Liver (tissue), 9 donors: ENCODE measurements around the gene SERINC5. TPM values are rescaled to one million over a fixed set of nuclear protein-coding genes. Genes with fewer than 3 reads are reported as not detected.
A peak's percentile ranks its signal among the peaks of the same experiment; 100 is the strongest.

ENCODE experiments used
- DNase-seq: peaks from one replicate; pipeline ENCODE4 v3.0.0-alpha.2; 2017; ENCODE audit warnings: low spot score
- H3K27ac ChIP-seq, 2 donors: one replicate each; pipeline ENCODE4 v1.7.0; 2013; ENCODE audit warnings: inconsistent platforms in 2 of 2, low read length in 2 of 2, control low read depth in 1 of 2, low read depth in 1 of 2, mild to moderate bottlenecking in 1 of 2
- H3K27me3 ChIP-seq, 4 donors: one replicate each; pipeline versions ENCODE4 v1.6.1 to v1.7.0; 2013; ENCODE audit warnings: low read length in 3 of 4, inconsistent platforms in 1 of 4, mild to moderate bottlenecking in 1 of 4, moderate library complexity in 1 of 4; ENCODE audit not compliant: control insufficient read depth in 4 of 4, insufficient read depth in 4 of 4
- H3K36me3 ChIP-seq, 4 donors: one replicate each; pipeline versions ENCODE4 v1.6.1 to v1.7.0; 2013; ENCODE audit warnings: low read length in 3 of 4, mild to moderate bottlenecking in 3 of 4, low read depth in 1 of 4, moderate library complexity in 1 of 4; ENCODE audit not compliant: control insufficient read depth in 4 of 4, insufficient read depth in 3 of 4
- H3K4me1 ChIP-seq, 4 donors: one replicate each; pipeline versions ENCODE4 v1.6.1 to v1.7.0; 2013; ENCODE audit warnings: low read length in 3 of 4, mild to moderate bottlenecking in 3 of 4, moderate library complexity in 1 of 4; ENCODE audit not compliant: control insufficient read depth in 4 of 4, insufficient read depth in 4 of 4
- H3K4me3 ChIP-seq, 3 donors: one replicate each; pipeline versions ENCODE4 v1.6.1 to v1.7.0; 2013; ENCODE audit warnings: low read length in 3 of 3, control low read depth in 1 of 3, low read depth in 1 of 3, mild to moderate bottlenecking in 1 of 3
- H3K9ac ChIP-seq, 2 donors: one replicate each; pipeline ENCODE4 v1.7.0; 2013; ENCODE audit warnings: low read length in 2 of 2, mild to moderate bottlenecking in 2 of 2, moderate library complexity in 2 of 2, control low read depth in 1 of 2, low read depth in 1 of 2
- H3K9me3 ChIP-seq, 4 donors: one replicate each; pipeline versions ENCODE4 v1.6.1 to v1.7.0; 2013; ENCODE audit warnings: low read length in 3 of 4; ENCODE audit not compliant: control insufficient read depth in 4 of 4
- GABPA ChIP-seq, 2 donors: IDR thresholded peaks in 1 of 2; conservative IDR thresholded peaks in 1 of 2; 2 replicates each; pipeline ENCODE4 v1.6.1; 2016; ENCODE audit warnings: antibody characterized with exemption in 2 of 2, mild to moderate bottlenecking in 1 of 2, moderate library complexity in 1 of 2
- MAX ChIP-seq: IDR thresholded peaks from 2 replicates; pipeline ENCODE4 v1.6.1; 2016; ENCODE audit warnings: antibody characterized with exemption
- NR2F2 ChIP-seq: IDR thresholded peaks from 2 replicates; pipeline ENCODE4 v1.6.1; 2016; ENCODE audit warnings: antibody characterized with exemption
- REST ChIP-seq: IDR thresholded peaks from 2 replicates; pipeline ENCODE4 v1.6.1; 2016; ENCODE audit warnings: antibody characterized with exemption, mild to moderate bottlenecking
- RXRA ChIP-seq, 2 donors: IDR thresholded peaks; 2 replicates each; pipeline ENCODE4 v1.6.1; 2017 to 2018; ENCODE audit warnings: antibody characterized with exemption in 2 of 2, mild to moderate bottlenecking in 1 of 2
- TAF1 ChIP-seq: conservative IDR thresholded peaks from 2 replicates; pipeline ENCODE4 v1.6.1; 2016; ENCODE audit warnings: antibody characterized with exemption, mild to moderate bottlenecking
- ZBTB33 ChIP-seq: IDR thresholded peaks from 2 replicates; pipeline ENCODE4 v1.6.1; 2016; ENCODE audit warnings: antibody characterized with exemption
- WGBS: extraction: QIAGEN DNeasy Blood & Tissue Kit; methylation state at CpG from one replicate; pipeline ENCODE4 v1.1.7; 2013; 5-methylcytosine and 5-hydroxymethylcytosine counted together
- polyA plus RNA-seq, 2 donors: library from polyadenylated mRNA; stranded (reverse) in 1 of 2; unstranded in 1 of 2; fragments of 200-250 nt in 1 of 2; fragments of >200 nt in 1 of 2; fragmentation: Nextera tagmentation in 1 of 2; extraction: Ambion mirVana in 1 of 2; gene quantifications; one replicate each; pipeline versions ENCODE4 v1.2.1 to v1.2.3, GENCODE V29; 2013 to 2015
- total RNA-seq, 2 donors: library from RNA; depleted of rRNA; stranded (reverse); fragments of >200 nt; gene quantifications; one replicate each; pipeline ENCODE4 v1.2.3, GENCODE V29; 2014
- TF ChIP-seq, protein P1 (sequence below): IDR thresholded peaks from 2 replicates; pipeline ENCODE4 v1.6.1; 2016; ENCODE audit warnings: antibody characterized with exemption
- donor health status: healthy.
- donor health status: healthy.
- donor health status: healthy.
- donor health status: healthy.
- donor health status: healthy.

SERINC5 gene
- total and polyA plus RNA-seq, 4 donors: 22.2 to 82.3 (median 32.0) TPM

GRCh38 chr5:80219391-80219790 lies 36.5 kb downstream of the SERINC5 start:
- WGBS: 65% methylated on average over 4 of the region's 4 CpGs
- Histone ChIP-seq H3K4me3 (no peak overlapping the region), H3K4me1 (peaks cover 11 to 49% (median 43%) of the 10 kb centered on the region in 4 donors), H3K27ac (peak overlapping the region; percentile 18 to 40), H3K9me3 (no peaks in the 10 kb centered on the region), H3K36me3 (no peaks in the 10 kb centered on the region), H3K27me3 (no peaks in the 10 kb centered on the region), H3K9ac (no peak overlapping the region)
- DNase-seq: no peak
- TF ChIP-seq, protein P1, sequence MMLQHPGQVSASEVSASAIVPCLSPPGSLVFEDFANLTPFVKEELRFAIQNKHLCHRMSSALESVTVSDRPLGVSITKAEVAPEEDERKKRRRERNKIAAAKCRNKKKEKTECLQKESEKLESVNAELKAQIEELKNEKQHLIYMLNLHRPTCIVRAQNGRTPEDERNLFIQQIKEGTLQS: no peak
- no peak for TF ChIP-seq MAX
- no peak for TF ChIP-seq NR2F2
- no peak for TF ChIP-seq RXRA (IDR thresholded peaks at IDR 0.05)
- no peak for TF ChIP-seq GABPA (IDR thresholded peaks at IDR 0.05 in 1 of 2, conservative IDR thresholded peaks at IDR 0.05 in 1 of 2)
- no peak for TF ChIP-seq TAF1

- peak overlapping the region in 1 of 2 donors; percentile 55 for H3K9ac ChIP-seq
- no peak for DNase-seq
Measured at GRCh38 chr5:80217667-80218066, 38.2 kb downstream of the SERINC5 start.

More at GRCh38 chr5:80217667-80218066, 38.2 kb downstream of the SERINC5 start:
- no peaks in the 10 kb centered on the region for H3K9me3 ChIP-seq
- H3K36me3 ChIP-seq: no peaks in the 10 kb centered on the region
- H3K27ac ChIP-seq: peak overlapping the region; percentile 27 to 96
- TF ChIP-seq NR2F2 (no peak), ZBTB33 (no peak), MAX (no peak), REST (peak; percentile 5)
- H3K4me1 ChIP-seq: peaks cover 15 to 64% (median 52%) of the 10 kb centered on the region in 4 donors
- H3K27me3 ChIP-seq: no peaks in the 10 kb centered on the region
- no peak overlapping the region for H3K4me3 ChIP-seq
- 31% methylated on average over 2 of the region's 2 CpGs for WGBS
